ENCODE data around the gene DAAM2.

DNA sequence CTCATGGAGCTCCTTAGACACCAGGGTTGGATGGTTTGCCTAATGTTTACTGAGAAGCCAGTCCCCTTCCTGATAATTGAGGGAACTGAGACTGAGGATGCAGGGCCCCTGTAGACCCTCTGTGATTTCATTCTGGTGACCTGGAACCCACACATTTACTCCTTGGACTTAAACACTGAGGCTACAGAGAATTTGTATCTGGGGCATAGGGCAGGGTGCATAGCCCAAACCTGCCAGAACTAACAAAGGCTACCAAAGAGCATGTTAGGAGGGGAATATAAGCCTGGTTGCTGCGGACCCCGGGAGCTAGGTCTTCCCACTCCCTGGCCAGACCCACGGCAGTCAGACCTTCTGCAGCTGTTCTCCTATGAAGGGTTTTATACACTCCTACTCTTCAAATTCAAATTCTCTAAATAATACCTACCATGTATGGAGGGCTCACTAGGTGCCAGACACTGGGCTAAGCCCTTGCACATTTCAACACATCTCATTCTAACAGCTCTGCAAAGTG, 19.7 kb downstream of the DAAM2 start:
- TF ChIP-seq CTCF (conservative IDR thresholded peaks at IDR 0.05 in 1 of 2, IDR thresholded peaks at IDR 0.05 in 1 of 2; ENCODE audit: low read depth in 1 of 2, low read length in 2 of 2) (no peak), EZH2 (IDR thresholded peaks at IDR 0.05; ENCODE audit: low read length, missing control alignments) (no peak)
